K562 (cell line): Measurements from ENCODE around the gene MAST4. TPM values are rescaled to one million over a fixed set of nuclear protein-coding genes. Genes with fewer than 3 reads are reported as not detected.

Experiments
- ATAC-seq: fragments of 200-7000 bp; cut with Tn5 transposase; 3 replicates; pipeline ENCODE4 v1.9.1; 2020; ENCODE audit warnings: moderate library complexity
- BruUV-seq: library from RNA; stranded (reverse); fragments of 400-500 nt; replicated peaks from 2 replicates; lab custom pipeline; 2021; lab: Mats Ljungman, UMichigan
- CTCF ChIA-PET: fragments of 300-600 bp; formaldehyde crosslinking; extraction: SDS; loops from one replicate; lab custom pipeline; 2021; ENCODE audit warnings: low intra/inter-chr PET ratio; lab: Yijun Ruan, JAX
- POLR2A ChIA-PET: fragments of 300-600, 350-650 bp; sonication (Branson Sonifier 250); formaldehyde crosslinking; extraction: SDS; loops from one replicate; lab custom pipeline; 2021; ENCODE audit warnings: antibody characterized with exemption, inconsistent platforms; lab: Yijun Ruan, JAX
- DNase-seq, 4 experiments: peaks; one replicate each; pipeline versions ENCODE4 v3.0.0 to v3.0.0-alpha.2; 2011 to 2018; ENCODE audit warnings: low spot score in 3 of 4, mixed read lengths in 3 of 4; ENCODE audit errors: extremely low read depth in 1 of 4
- FAIRE-seq: peaks from 2 replicates; lab custom pipeline; 2011; peaks lifted over from hg19 to GRCh38; lab: Jason Lieb, UNC
- H2AFZ ChIP-seq: 2 replicates; pipeline ENCODE4 v1.6.0; 2011; ENCODE audit warnings: low read depth, low read length, control low read depth, inconsistent platforms
- H3K27ac ChIP-seq: fragments of 200-600 bp; 3 replicates; pipeline ENCODE4 v1.8.0; 2011; ENCODE audit warnings: low read depth, mild to moderate bottlenecking, control low read depth, inconsistent platforms, low read length, moderate library complexity, mixed read lengths; ENCODE audit errors: extremely low read depth
- H3K27me3 ChIP-seq, 2 experiments: fragments of 300-600 bp in 1 of 2; 2 replicates in 1 of 2; 3 replicates in 1 of 2; pipeline versions ENCODE4 v1.6.0 to v1.8.0; 2011; ENCODE audit warnings: inconsistent platforms in 2 of 2, low read length in 2 of 2, mild to moderate bottlenecking in 1 of 2, mixed read lengths in 1 of 2, moderate library complexity in 1 of 2; ENCODE audit not compliant: control insufficient read depth in 2 of 2, insufficient read depth in 2 of 2
- H3K36me3 ChIP-seq: fragments of 300-600 bp; 3 replicates; pipeline ENCODE4 v1.8.0; 2011; ENCODE audit warnings: mild to moderate bottlenecking, low read length, inconsistent platforms; ENCODE audit not compliant: control insufficient read depth, insufficient read depth
- H3K4me1 ChIP-seq, 2 experiments: fragments of 200-600 bp in 1 of 2; replicated peaks in 1 of 2; 2 replicates in 1 of 2; 3 replicates in 1 of 2; pipeline versions ENCODE4 v1.5.1 to v1.8.0; 2011; ENCODE audit warnings: inconsistent platforms in 2 of 2, low read length in 2 of 2, mild to moderate bottlenecking in 1 of 2, mixed read lengths in 1 of 2, moderate library complexity in 1 of 2; ENCODE audit not compliant: control insufficient read depth in 2 of 2, insufficient read depth in 2 of 2
- H3K4me2 ChIP-seq: 2 replicates; pipeline ENCODE4 v1.6.1; 2011; ENCODE audit warnings: low read length, control low read depth, inconsistent platforms, mixed read lengths; ENCODE audit not compliant: insufficient read depth
- H3K4me3 ChIP-seq: fragments of 200-600 bp; sonication (generic), shearing (Covaris generic); 2 replicates; pipeline ENCODE4 v1.5.1; 2016; ENCODE audit warnings: control low read depth, inconsistent platforms
- H3K79me2 ChIP-seq: fragments of 200-600 bp; 3 replicates; pipeline ENCODE4 v1.8.0; 2011; ENCODE audit warnings: low read length, inconsistent platforms; ENCODE audit not compliant: control insufficient read depth, insufficient read depth
- H3K9ac ChIP-seq, 2 experiments: 2 replicates each; pipeline versions ENCODE4 v1.6.0 to v1.6.1; 2011; ENCODE audit warnings: low read depth in 2 of 2, low read length in 2 of 2, control low read depth in 1 of 2, inconsistent platforms in 1 of 2, mild to moderate bottlenecking in 1 of 2, mixed read lengths in 1 of 2; ENCODE audit not compliant: insufficient read depth in 1 of 2
- H3K9me1 ChIP-seq: one replicate; pipeline ENCODE4 v1.6.0; 2011; ENCODE audit warnings: inconsistent platforms, mild to moderate bottlenecking, low read length, moderate library complexity; ENCODE audit not compliant: control insufficient read depth, insufficient read depth
- H3K9me3 ChIP-seq: replicated peaks from 2 replicates; pipeline ENCODE4 v1.5.1; 2011; ENCODE audit warnings: low read depth, low read length, inconsistent platforms; ENCODE audit not compliant: control insufficient read depth, insufficient read depth
- H4K20me1 ChIP-seq: replicated peaks from 2 replicates; pipeline ENCODE4 v1.6.1; 2011; ENCODE audit warnings: low read length, inconsistent platforms, mixed read lengths; ENCODE audit not compliant: control insufficient read depth, insufficient read depth
- CHD7 ChIP-seq: fragments of 200-600 bp; sonication (generic); IDR thresholded peaks from one replicate; pipeline ENCODE4 v1.6.1; 2012; ENCODE audit warnings: mild to moderate bottlenecking, low read depth, low read length, inconsistent platforms
- CREBBP ChIP-seq: IDR thresholded peaks from one replicate; pipeline ENCODE4 v1.6.1; 2012; ENCODE audit warnings: low read depth, mild to moderate bottlenecking, control low read depth, inconsistent platforms, low read length
- L3MBTL2 ChIP-seq: fragments of 450-650 bp; IDR thresholded peaks from 2 replicates; pipeline ENCODE4 v1.6.1; 2016; ENCODE audit warnings: mild to moderate bottlenecking, moderate library complexity
- MCM3 ChIP-seq: fragments of 450-650 bp; IDR thresholded peaks from 2 replicates; pipeline ENCODE4 v1.6.1; 2016
- MTA2 ChIP-seq: fragments of 450-650 bp; IDR thresholded peaks from 2 replicates; pipeline ENCODE4 v1.6.1; 2016; ENCODE audit warnings: low read depth
- NCOA2 ChIP-seq, 2 experiments: fragments of 450-650 bp; IDR thresholded peaks; 2 replicates each; pipeline ENCODE4 v1.6.1; 2018; ENCODE audit warnings: mild to moderate bottlenecking in 2 of 2, moderate library complexity in 1 of 2; ENCODE audit not compliant: partially characterized antibody in 2 of 2
- PHB ChIP-seq: fragments of 250-450 bp; sonication (Bioruptor Pico); IDR thresholded peaks from 2 replicates; pipeline ENCODE4 v1.5.0; 2021
- SRSF9 ChIP-seq: fragments of 200-400 bp; formaldehyde crosslinking; IDR thresholded peaks from 2 replicates; pipeline ENCODE4 v1.6.1; 2017; ENCODE audit warnings: low read depth, low read length, borderline replicate concordance
- TCF3 ChIP-seq: sonication (generic); formaldehyde crosslinking; IDR thresholded peaks from 2 replicates; pipeline ENCODE4 v1.4.0; 2020; ENCODE audit warnings: mild to moderate bottlenecking, missing genetic modification reagents
- ZNF197 ChIP-seq: fragments of 200-800 bp; sonication (Bioruptor generic); IDR thresholded peaks from 2 replicates; pipeline ENCODE4 v1.6.1; 2016; ENCODE audit warnings: low read depth, missing genetic modification characterization, missing compliant biosample characterization
- ZNF212 ChIP-seq: fragments of 450-650 bp; formaldehyde crosslinking; IDR thresholded peaks from 2 replicates; pipeline ENCODE4 v1.4.0; 2020; ENCODE audit warnings: mild to moderate bottlenecking
- WGBS: fragments of 100-300 bp; shearing (Covaris generic); methylation state at CpG from one replicate; pipeline ENCODE4 v1.1.6; 2016; ENCODE audit warnings: low coverage, mixed read lengths; ENCODE audit not compliant: insufficient coverage; ENCODE audit errors: missing lambda C conversion rate; 5-methylcytosine and 5-hydroxymethylcytosine counted together
- in situ Hi-C: fragments of 300-500 bp; cut with MboI; formaldehyde crosslinking; loops from 4 replicates; pipeline ENCODE4 v1.15.0; 2018; ENCODE audit warnings: inconsistent platforms, mixed read lengths
- intact Hi-C: fragments of 100-400 bp; cut with micrococcal nuclease; formaldehyde crosslinking; loops from 2 replicates; pipeline ENCODE4 v1.14.2; 2022
- polyA plus RNA-seq, 8 experiments: library from polyadenylated mRNA; depleted of rRNA in 4 of 8; stranded (reverse) in 5 of 8; unstranded in 3 of 8; fragments of >200 nt; fragmentation: Nextera tagmentation in 2 of 8; fragmentation: Illumina TruSeq in 1 of 8; extraction: Ambion mirVana in 2 of 8; extraction: Trizol in 1 of 8; gene quantifications; 2 replicates each; pipeline versions ENCODE4 v1.2.1 to v1.2.3, GENCODE V29; 2011 to 2014; ENCODE audit warnings: inconsistent platforms in 1 of 8, missing spikeins in 1 of 8
- total RNA-seq, 7 experiments: library from RNA; depleted of rRNA in 6 of 7; stranded (reverse); fragments of >200 nt in 6 of 7; fragmentation: Illumina TruSeq in 2 of 7; extraction: Trizol in 2 of 7; gene quantifications; 2 replicates each; pipeline versions ENCODE4 v1.2.1 to v1.2.3, GENCODE V29; 2011 to 2021; ENCODE audit warnings: low replicate concordance in 1 of 7

The MAST4 gene
- total and polyA plus RNA-seq, 9 of the 15 experiments (the other 6 are each of a cell fraction or from before 2014, with no cell fraction given) = 0.88 to 10.1 (median 5.2) TPM

GRCh38 chr5:67149057-67149950 lies 553.1 kb downstream of the MAST4 start:
- in situ Hi-C loops (loop anchor here (10.0 kb wide), 1 partner anchor 155 kb away; no protein-coding TSS in a partner anchor), intact Hi-C loops (loop anchor here (1.0 kb wide), 1 partner anchor 161 kb away; no protein-coding TSS in a partner anchor)
- Histone ChIP-seq H3K4me1 (peaks cover 0 to 6% of the 10 kb centered on the region in 2 experiments; a peak in 2 of 5 replicates), H3K4me3 (no peak overlapping the region), H3K4me2 (no peak overlapping the region; the same call in 1 of the 2 replicates), H3K27ac (no peak overlapping the region), H3K79me2 (no peaks in the 10 kb centered on the region), H3K9me3 (no peaks in the 10 kb centered on the region), H4K20me1 (no peaks in the 10 kb centered on the region), H3K36me3 (peaks cover 21% of the 10 kb centered on the region), H3K9ac (no peak overlapping the region), H3K9me1 (no peaks in the 10 kb centered on the region), H3K27me3 (no peaks in the 10 kb centered on the region), H2AFZ (no peak overlapping the region; the same call in 1 of the 2 replicates)
- ChIA-PET POLR2A (interaction anchor here (0.6 to 0.9 kb wide), 2 partner anchors 13 to 1814 kb away, joined by 3 to 4 read pairs; no protein-coding TSS in a partner anchor), CTCF (interaction anchor here (0.6 to 1.8 kb wide), 3 partner anchors 161 to 843 kb away, joined by 5 to 8 read pairs (median 5); no protein-coding TSS in a partner anchor)
- FAIRE-seq = peak; percentile 84
- WGBS = 31% methylated on average over 14 of the region's 14 CpGs
- BruUV-seq = no TSS peak
- ATAC-seq = peak; percentile 71
- DNase-seq = peak in 2 of 4 experiments; percentile 20 to 32
- TF ChIP-seq MTA2 = peak; percentile 55
- TF ChIP-seq CREBBP = no peak
- no peak for TF ChIP-seq CHD7
- no peak for TF ChIP-seq ZNF197
- peak; percentile 72 for TF ChIP-seq TCF3
- TF ChIP-seq MCM3 = no peak
- TF ChIP-seq L3MBTL2 = no peak
- no peak for TF ChIP-seq SRSF9
- no peak for TF ChIP-seq PHB (CRISPR knock-in tag)
- no peak for TF ChIP-seq ZNF212 (CRISPR knock-in tag)
- no peak for TF ChIP-seq NCOA2 (IDR thresholded peaks at IDR 0.05; ENCODE audit: partially characterized antibody in 2 of 2)
